H1 (cell line): ENCODE measurements around the gene KRTAP19-2. TPM values are rescaled to one million over a fixed set of nuclear protein-coding genes. Genes with fewer than 3 reads are reported as not detected.
"Not testable (repeated sequence)": the region's sequence is repeated elsewhere in the genome, so short reads cannot be mapped to it uniquely, and the experiment has no call there.

Source experiments
- CTCF ChIA-PET: fragments of 300-600 bp; sonication (Branson Sonifier 250); formaldehyde crosslinking; loops from one replicate; lab custom pipeline; 2021; ENCODE audit not compliant: partially characterized antibody; lab: Charles Lee
- POLR2A ChIA-PET: fragments of 300-600 bp; sonication (Branson Sonifier 250); formaldehyde crosslinking; loops from one replicate; lab custom pipeline; 2021; ENCODE audit warnings: inconsistent platforms; ENCODE audit not compliant: partially characterized antibody; lab: Charles Lee
- DNase-seq, 2 experiments: peaks; one replicate each; pipeline versions ENCODE4 v3.0.0 to v3.0.0-alpha.2; 2010 to 2022; ENCODE audit warnings: low spot score in 2 of 2, low read depth in 1 of 2, mixed read lengths in 1 of 2
- FAIRE-seq: peaks from 2 replicates; lab custom pipeline; 2011; peaks lifted over from hg19 to GRCh38; lab: Jason Lieb, UNC
- H2AFZ ChIP-seq: 2 replicates; pipeline ENCODE4 v1.8.1; 2012; ENCODE audit warnings: low read length, inconsistent platforms
- H2AK5ac ChIP-seq: 2 replicates; pipeline ENCODE4 v1.6.1; 2013; ENCODE audit warnings: low read depth, low read length
- H2BK120ac ChIP-seq: replicated peaks from 2 replicates; pipeline ENCODE3; 2013; ENCODE audit warnings: low read depth, low read length, inconsistent platforms
- H2BK12ac ChIP-seq: 2 replicates; pipeline ENCODE4 v1.6.1; 2013; ENCODE audit warnings: low read depth, low read length
- H2BK15ac ChIP-seq: 2 replicates; pipeline ENCODE4 v1.6.1; 2013; ENCODE audit warnings: low read length
- H2BK20ac ChIP-seq: 2 replicates; pipeline ENCODE4 v1.6.1; 2013; ENCODE audit warnings: low read length
- H2BK5ac ChIP-seq: 2 replicates; pipeline ENCODE4 v1.6.1; 2013; ENCODE audit warnings: low read depth, low read length
- H3K14ac ChIP-seq: 2 replicates; pipeline ENCODE4 v1.6.1; 2013; ENCODE audit warnings: inconsistent platforms; ENCODE audit not compliant: insufficient read length
- H3K18ac ChIP-seq: 2 replicates; pipeline ENCODE4 v1.6.1; 2013; ENCODE audit warnings: low read length; ENCODE audit errors: extremely low read depth
- H3K23ac ChIP-seq: 2 replicates; pipeline ENCODE4 v1.6.1; 2013; ENCODE audit warnings: inconsistent platforms; ENCODE audit not compliant: insufficient read length
- H3K23me2 ChIP-seq: 2 replicates; pipeline ENCODE4 v1.6.1; 2013; ENCODE audit warnings: low read depth, low read length
- H3K27ac ChIP-seq: 2 replicates; pipeline ENCODE4 v1.6.1; 2011; ENCODE audit warnings: low read depth, low read length, inconsistent platforms
- H3K27me3 ChIP-seq, 4 experiments: replicated peaks in 1 of 4; 1 replicate in 1 of 4; 2 replicates in 3 of 4; pipeline versions ENCODE4 v1.6.1 to v1.8.1; 2011 to 2013; ENCODE audit warnings: low read length in 3 of 4, mild to moderate bottlenecking in 3 of 4, inconsistent platforms in 2 of 4, mixed read lengths in 2 of 4, moderate library complexity in 1 of 4; ENCODE audit not compliant: control insufficient read depth in 3 of 4, insufficient read depth in 3 of 4; ENCODE audit errors: extremely low read depth in 1 of 4
- H3K36me3 ChIP-seq, 4 experiments: 2 replicates each; pipeline versions ENCODE4 v1.6.1 to v1.8.1; 2011 to 2013; ENCODE audit warnings: mild to moderate bottlenecking in 4 of 4, low read length in 3 of 4, moderate library complexity in 2 of 4, control low read depth in 1 of 4, inconsistent platforms in 1 of 4; ENCODE audit not compliant: insufficient read depth in 4 of 4, control insufficient read depth in 2 of 4
- H3K4ac ChIP-seq: replicated peaks from 2 replicates; pipeline ENCODE3; 2013; ENCODE audit warnings: low read length, low read depth, mixed read lengths, inconsistent platforms; ENCODE audit not compliant: insufficient read length
- H3K4me1 ChIP-seq, 4 experiments: replicated peaks in 1 of 4; 1 replicate in 1 of 4; 2 replicates in 3 of 4; pipeline versions ENCODE4 v1.6.1 to v1.8.1; 2011 to 2013; ENCODE audit warnings: low read length in 3 of 4, inconsistent platforms in 2 of 4, mixed read lengths in 1 of 4; ENCODE audit not compliant: insufficient read depth in 4 of 4, control insufficient read depth in 3 of 4
- H3K4me2 ChIP-seq, 2 experiments: 2 replicates each; pipeline versions ENCODE4 v1.6.1 to v1.8.1; 2011 to 2013; ENCODE audit warnings: low read depth in 2 of 2, low read length in 2 of 2, control low read depth in 1 of 2, inconsistent platforms in 1 of 2, mild to moderate bottlenecking in 1 of 2; ENCODE audit not compliant: insufficient read depth in 1 of 2
- H3K4me3 ChIP-seq, 4 experiments: fragments of 200-600, 300-600 bp in 1 of 4; sonication (generic), shearing (Covaris generic), sonication (Bioruptor Twin) in 1 of 4; 2 replicates each; pipeline versions ENCODE4 v1.5.1 to v1.8.1; 2011 to 2016; ENCODE audit warnings: low read length in 4 of 4, low read depth in 3 of 4, control low read depth in 2 of 4, inconsistent platforms in 2 of 4, mild to moderate bottlenecking in 2 of 4, mixed read lengths in 1 of 4, moderate library complexity in 1 of 4; ENCODE audit not compliant: insufficient read depth in 2 of 4; ENCODE audit errors: extremely low read depth in 1 of 4
- H3K56ac ChIP-seq: replicated peaks from 2 replicates; pipeline ENCODE3; 2013; ENCODE audit warnings: low read depth, mild to moderate bottlenecking, mixed read lengths, low read length, inconsistent platforms; ENCODE audit not compliant: insufficient read length
- H3K79me1 ChIP-seq: 2 replicates; pipeline ENCODE4 v1.6.1; 2013; ENCODE audit warnings: low read depth, low read length, control low read depth
- H3K79me2 ChIP-seq, 2 experiments: 2 replicates each; pipeline versions ENCODE4 v1.6.1 to v1.8.1; 2012 to 2013; ENCODE audit warnings: low read length in 2 of 2, mild to moderate bottlenecking in 2 of 2, inconsistent platforms in 1 of 2; ENCODE audit not compliant: insufficient read depth in 2 of 2, control insufficient read depth in 1 of 2
- H3K9ac ChIP-seq, 4 experiments: replicated peaks in 1 of 4; 1 replicate in 1 of 4; 2 replicates in 3 of 4; pipeline versions ENCODE4 v1.6.1 to v1.8.1; 2011 to 2013; ENCODE audit warnings: low read depth in 3 of 4, low read length in 3 of 4, control low read depth in 2 of 4, mild to moderate bottlenecking in 2 of 4, moderate library complexity in 2 of 4, inconsistent platforms in 1 of 4; ENCODE audit errors: extremely low read depth in 1 of 4
- H3K9me3 ChIP-seq, 2 experiments: 2 replicates each; pipeline versions ENCODE4 v1.6.1 to v1.8.1; 2012 to 2013; ENCODE audit warnings: mild to moderate bottlenecking in 2 of 2, moderate library complexity in 2 of 2, control low read depth in 1 of 2, inconsistent platforms in 1 of 2, low read depth in 1 of 2, low read length in 1 of 2, mixed read lengths in 1 of 2; ENCODE audit not compliant: insufficient read depth in 2 of 2
- H4K20me1 ChIP-seq, 2 experiments: replicated peaks in 1 of 2; 2 replicates each; pipeline versions ENCODE3 to v1.8.1; 2011 to 2013; ENCODE audit warnings: inconsistent platforms in 2 of 2, low read length in 2 of 2, mild to moderate bottlenecking in 1 of 2; ENCODE audit not compliant: insufficient read depth in 2 of 2, control insufficient read depth in 1 of 2
- H4K5ac ChIP-seq: 2 replicates; pipeline ENCODE4 v1.6.1; 2013; ENCODE audit warnings: low read length, low read depth, mixed read lengths, inconsistent platforms; ENCODE audit not compliant: insufficient read length
- H4K8ac ChIP-seq: 2 replicates; pipeline ENCODE4 v1.8.0; 2013; ENCODE audit warnings: mild to moderate bottlenecking, moderate library complexity, low read length, inconsistent platforms; ENCODE audit not compliant: insufficient read depth; ENCODE audit errors: extremely low read depth
- H4K91ac ChIP-seq: replicated peaks from 2 replicates; pipeline ENCODE3; 2013; ENCODE audit warnings: low read length, mixed read lengths, inconsistent platforms; ENCODE audit not compliant: insufficient read length
- CTCF ChIP-seq, 3 experiments: IDR thresholded peaks; 1 replicate in 2 of 3; 2 replicates in 1 of 3; pipeline versions ENCODE4 v1.5.1 to v1.6.1; 2011; ENCODE audit warnings: low read length in 3 of 3, mild to moderate bottlenecking in 3 of 3, inconsistent platforms in 2 of 3, low read depth in 1 of 3, moderate library complexity in 1 of 3; ENCODE audit not compliant: insufficient read depth in 1 of 3; ENCODE audit errors: control extremely low read depth in 1 of 3
- RAD21 ChIP-seq, 2 experiments: IDR thresholded peaks in 1 of 2; conservative IDR thresholded peaks in 1 of 2; 2 replicates each; pipeline ENCODE4 v1.6.1; 2011; ENCODE audit warnings: low read depth in 2 of 2, low read length in 2 of 2, improper control_type of control experiment in 1 of 2, inconsistent platforms in 1 of 2, mild to moderate bottlenecking in 1 of 2, moderate library complexity in 1 of 2
- WGBS, 2 experiments: shearing (Covaris generic) in 1 of 2; methylation state at CpG; one replicate each; pipeline versions ENCODE4 v1.1.6 to v1.1.7; 2013 to 2015; ENCODE audit warnings: low lambda C conversion rate in 2 of 2, mixed read lengths in 2 of 2, inconsistent platforms in 1 of 2, low coverage in 1 of 2, missing lambda C conversion rate in 1 of 2; ENCODE audit not compliant: insufficient replicate concordance in 2 of 2, insufficient coverage in 1 of 2, insufficient read length in 1 of 2; ENCODE audit errors: extremely low coverage in 1 of 2, missing lambda C conversion rate in 1 of 2; 5-methylcytosine and 5-hydroxymethylcytosine counted together
- polyA plus RNA-seq, 7 experiments: library from polyadenylated mRNA; depleted of rRNA in 3 of 7; stranded (reverse) in 5 of 7; unstranded in 2 of 7; fragments of >200 nt in 5 of 7; fragments of 200-250 nt in 2 of 7; gene quantifications; 1 replicate in 5 of 7; 2 replicates in 1 of 7; 4 replicates in 1 of 7; pipeline versions ENCODE4 v1.2.1 to v1.2.3, GENCODE V29; 2011 to 2013; ENCODE audit warnings: missing spikeins in 2 of 7, mixed read lengths in 2 of 7
- total RNA-seq: library from RNA; stranded (reverse); fragmentation: NEBNext Ultra II Directional; extraction: Animal tissue kit (Norgen Biotek cat#: 25700); gene quantifications from 2 replicates; pipeline ENCODE4 v1.2.1, GENCODE V29; 2021

The KRTAP19-2 gene
- total and polyA plus RNA-seq, 2 of the 8 experiments (the other 6 are each of a cell fraction or from before 2014, with no cell fraction given): not detected

GRCh38 chr21:30505621-30506205 is 18.5 kb upstream of the KRTAP19-2 start:
- H2BK12ac ChIP-seq, H3K14ac ChIP-seq, H3K4me2 ChIP-seq, POLR2A ChIA-PET, H3K36me3 ChIP-seq, H3K27me3 ChIP-seq, H2BK15ac ChIP-seq, H2BK120ac ChIP-seq, H3K4ac ChIP-seq, FAIRE-seq, H2BK5ac ChIP-seq, H3K4me3 ChIP-seq, H4K8ac ChIP-seq, H3K79me2 ChIP-seq, H3K23me2 ChIP-seq, H2AK5ac ChIP-seq, H4K5ac ChIP-seq, H3K9ac ChIP-seq, H3K79me1 ChIP-seq, H4K20me1 ChIP-seq, H2BK20ac ChIP-seq, H3K18ac ChIP-seq, H3K4me1 ChIP-seq, H3K9me3 ChIP-seq, H4K91ac ChIP-seq, H3K56ac ChIP-seq, H2AFZ ChIP-seq, H3K27ac ChIP-seq, H3K23ac ChIP-seq: not testable (repeated sequence)
- TF ChIP-seq CTCF (IDR thresholded peaks at IDR 0.05; ENCODE audit: control extremely low read depth in 1 of 3, insufficient read depth in 1 of 3, low read depth in 1 of 3, low read length in 3 of 3): peak in 2 of 3 experiments; percentile 61 to 75; a peak in 3 of 4 replicates
- peak; percentile 72 to 77 for TF ChIP-seq RAD21 (IDR thresholded peaks at IDR 0.05 in 1 of 2, conservative IDR thresholded peaks at IDR 0.05 in 1 of 2; ENCODE audit: low read depth in 2 of 2, low read length in 2 of 2)
- DNase-seq: peak in 1 of 2 experiments; percentile 50
- CTCF ChIA-PET: interaction anchor here (0.5 to 3.8 kb wide), 34 partner anchors 8 to 1053 kb away, joined by 3 to 21 read pairs (median 3); partner anchors contain the start of genes KRTAP19-1, KRTAP19-3, KRTAP19-4 and KRTAP6-2
- WGBS, 2 experiments: 30% methylated on average over 4 of the region's 4 CpGs; no CpG with 5 or more reads in 1 of the 2 experiments
